Gastrocnemius medialis (tissue), 4 donors: ENCODE data around the gene EIPR1.

ENCODE experiments used
- POLR2A ChIP-seq, 2 donors: fragments of 450-650 bp; IDR thresholded peaks; one replicate each; pipeline ENCODE4 v1.6.1; 2017; ENCODE audit warnings: antibody characterized with exemption in 2 of 2, mild to moderate bottlenecking in 2 of 2, moderate library complexity in 2 of 2
- TF ChIP-seq, protein P1 (sequence below), 5 experiments: fragments of 450-650 bp in 3 of 5; fragments of 200-600 bp in 2 of 5; sonication (generic) in 2 of 5; IDR thresholded peaks in 4 of 5; conservative IDR thresholded peaks in 1 of 5; 1 replicate in 4 of 5; 2 replicates in 1 of 5; pipeline ENCODE4 v1.5.1; 2016 to 2019; ENCODE audit warnings: antibody characterized with exemption in 5 of 5, mild to moderate bottlenecking in 3 of 5, moderate library complexity in 3 of 5

GRCh38 chr2:3268705-3269029 lies 109.0 kb downstream of the EIPR1 start:
- TF ChIP-seq, protein P1, sequence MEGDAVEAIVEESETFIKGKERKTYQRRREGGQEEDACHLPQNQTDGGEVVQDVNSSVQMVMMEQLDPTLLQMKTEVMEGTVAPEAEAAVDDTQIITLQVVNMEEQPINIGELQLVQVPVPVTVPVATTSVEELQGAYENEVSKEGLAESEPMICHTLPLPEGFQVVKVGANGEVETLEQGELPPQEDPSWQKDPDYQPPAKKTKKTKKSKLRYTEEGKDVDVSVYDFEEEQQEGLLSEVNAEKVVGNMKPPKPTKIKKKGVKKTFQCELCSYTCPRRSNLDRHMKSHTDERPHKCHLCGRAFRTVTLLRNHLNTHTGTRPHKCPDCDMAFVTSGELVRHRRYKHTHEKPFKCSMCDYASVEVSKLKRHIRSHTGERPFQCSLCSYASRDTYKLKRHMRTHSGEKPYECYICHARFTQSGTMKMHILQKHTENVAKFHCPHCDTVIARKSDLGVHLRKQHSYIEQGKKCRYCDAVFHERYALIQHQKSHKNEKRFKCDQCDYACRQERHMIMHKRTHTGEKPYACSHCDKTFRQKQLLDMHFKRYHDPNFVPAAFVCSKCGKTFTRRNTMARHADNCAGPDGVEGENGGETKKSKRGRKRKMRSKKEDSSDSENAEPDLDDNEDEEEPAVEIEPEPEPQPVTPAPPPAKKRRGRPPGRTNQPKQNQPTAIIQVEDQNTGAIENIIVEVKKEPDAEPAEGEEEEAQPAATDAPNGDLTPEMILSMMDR (IDR thresholded peaks at IDR 0.05 in 4 of 5, conservative IDR thresholded peaks at IDR 0.05 in 1 of 5) = no peak
- TF ChIP-seq POLR2A (IDR thresholded peaks at IDR 0.05) = no peak
